Kidney epithelial cell (primary cell): ENCODE results near the gene CEP68. TPM values are rescaled to one million over a fixed set of nuclear protein-coding genes. Genes with fewer than 3 reads are reported as not detected.

Source experiments
- DNase-seq: peaks from one replicate; pipeline ENCODE4 v3.0.0-alpha.2; 2010; ENCODE audit warnings: low read depth
- H3K27me3 ChIP-seq: 2 replicates; pipeline ENCODE4 v1.6.0; 2011; ENCODE audit warnings: low read length; ENCODE audit not compliant: control insufficient read depth, insufficient read depth
- H3K36me3 ChIP-seq: 2 replicates; pipeline ENCODE4 v1.5.1; 2011; ENCODE audit warnings: low read length; ENCODE audit not compliant: control insufficient read depth, insufficient read depth
- H3K4me3 ChIP-seq: 2 replicates; pipeline ENCODE4 v1.5.1; 2011; ENCODE audit warnings: low read depth, mild to moderate bottlenecking, control low read depth, low read length
- total RNA-seq: library from RNA; depleted of rRNA; stranded (reverse); fragments of >200 nt; gene quantifications from 2 replicates; pipeline ENCODE4 v1.2.3, GENCODE V29; 2015
- TF ChIP-seq, protein P1 (sequence below): IDR thresholded peaks from 2 replicates; pipeline ENCODE4 v1.5.1; 2011; ENCODE audit warnings: mild to moderate bottlenecking, moderate library complexity, low read length, control low read depth, inconsistent platforms; ENCODE audit not compliant: insufficient read depth, poor library complexity, severe bottlenecking

Gene CEP68
- total RNA-seq, 1 donor from 2014 or later: 5.2 TPM

DNA sequence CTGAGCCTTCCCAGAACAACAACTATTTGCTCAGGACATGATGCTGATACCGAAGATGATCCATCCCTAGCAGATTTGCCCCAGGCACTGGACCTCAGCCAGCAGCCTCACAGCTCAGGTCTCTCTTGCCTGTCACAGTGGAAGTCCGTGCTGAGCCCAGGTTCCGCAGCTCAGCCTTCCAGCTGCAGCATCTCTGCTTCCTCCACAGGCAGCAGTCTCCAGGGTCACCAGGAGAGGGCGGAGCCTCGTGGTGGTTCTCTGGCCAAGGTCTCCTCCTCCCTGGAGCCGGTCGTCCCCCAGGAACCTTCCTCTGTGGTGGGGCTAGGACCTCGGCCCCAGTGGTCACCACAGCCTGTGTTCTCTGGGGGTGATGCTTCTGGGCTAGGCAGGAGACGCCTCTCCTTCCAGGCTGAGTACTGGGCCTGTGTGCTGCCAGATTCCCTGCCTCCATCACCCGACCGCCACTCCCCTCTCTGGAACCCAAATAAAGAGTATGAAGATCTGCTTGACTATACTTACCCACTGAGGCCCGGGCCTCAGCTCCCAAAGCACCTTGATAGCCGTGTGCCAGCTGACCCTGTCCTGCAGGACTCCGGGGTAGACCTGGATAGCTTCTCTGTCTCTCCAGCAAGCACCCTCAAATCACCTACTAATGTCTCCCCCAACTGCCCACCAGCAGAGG lies 15.4 kb downstream of the CEP68 start:
- TF ChIP-seq, protein P1, sequence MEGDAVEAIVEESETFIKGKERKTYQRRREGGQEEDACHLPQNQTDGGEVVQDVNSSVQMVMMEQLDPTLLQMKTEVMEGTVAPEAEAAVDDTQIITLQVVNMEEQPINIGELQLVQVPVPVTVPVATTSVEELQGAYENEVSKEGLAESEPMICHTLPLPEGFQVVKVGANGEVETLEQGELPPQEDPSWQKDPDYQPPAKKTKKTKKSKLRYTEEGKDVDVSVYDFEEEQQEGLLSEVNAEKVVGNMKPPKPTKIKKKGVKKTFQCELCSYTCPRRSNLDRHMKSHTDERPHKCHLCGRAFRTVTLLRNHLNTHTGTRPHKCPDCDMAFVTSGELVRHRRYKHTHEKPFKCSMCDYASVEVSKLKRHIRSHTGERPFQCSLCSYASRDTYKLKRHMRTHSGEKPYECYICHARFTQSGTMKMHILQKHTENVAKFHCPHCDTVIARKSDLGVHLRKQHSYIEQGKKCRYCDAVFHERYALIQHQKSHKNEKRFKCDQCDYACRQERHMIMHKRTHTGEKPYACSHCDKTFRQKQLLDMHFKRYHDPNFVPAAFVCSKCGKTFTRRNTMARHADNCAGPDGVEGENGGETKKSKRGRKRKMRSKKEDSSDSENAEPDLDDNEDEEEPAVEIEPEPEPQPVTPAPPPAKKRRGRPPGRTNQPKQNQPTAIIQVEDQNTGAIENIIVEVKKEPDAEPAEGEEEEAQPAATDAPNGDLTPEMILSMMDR: peak; percentile 19
- H3K4me3 ChIP-seq: no peak overlapping the region
- peaks cover 2% of the 10 kb centered on the region for H3K36me3 ChIP-seq
- no peaks in the 10 kb centered on the region for H3K27me3 ChIP-seq
- DNase-seq: no peak

DNA sequence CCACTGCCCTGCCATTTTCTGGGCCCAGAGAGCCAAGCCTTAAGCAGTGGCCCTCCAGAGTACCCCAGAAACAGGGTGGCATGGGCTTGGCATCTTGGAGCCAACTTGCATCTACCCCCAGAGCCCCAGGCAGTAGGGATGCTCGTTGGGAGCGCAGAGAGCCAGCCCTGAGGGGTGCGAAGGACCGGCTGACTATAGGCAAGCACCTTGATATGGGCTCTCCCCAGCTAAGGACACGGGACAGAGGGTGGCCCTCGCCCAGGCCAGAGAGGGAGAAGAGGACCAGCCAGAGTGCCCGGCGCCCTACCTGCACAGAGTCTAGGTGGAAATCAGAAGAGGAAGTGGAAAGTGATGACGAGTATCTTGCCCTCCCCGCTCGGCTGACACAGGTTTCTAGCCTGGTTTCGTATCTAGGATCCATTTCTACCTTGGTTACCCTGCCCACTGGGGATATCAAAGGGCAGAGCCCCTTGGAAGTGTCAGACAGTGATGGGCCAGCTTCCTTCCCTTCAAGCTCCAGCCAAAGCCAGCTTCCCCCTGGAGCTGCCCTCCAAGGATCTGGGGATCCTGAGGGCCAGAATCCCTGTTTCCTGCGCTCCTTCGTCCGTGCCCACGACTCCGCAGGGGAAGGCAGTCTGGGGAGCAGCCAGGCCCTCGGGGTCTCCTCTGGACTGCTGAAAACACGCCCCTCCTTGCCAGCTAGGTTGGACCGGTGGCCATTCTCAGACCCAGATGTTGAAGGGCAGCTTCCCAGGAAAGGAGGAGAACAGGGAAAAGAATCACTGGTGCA lies 16.2 kb downstream of the CEP68 start:
- DNase-seq: no peak
- peaks cover 2% of the 10 kb centered on the region for H3K36me3 ChIP-seq

DNA sequence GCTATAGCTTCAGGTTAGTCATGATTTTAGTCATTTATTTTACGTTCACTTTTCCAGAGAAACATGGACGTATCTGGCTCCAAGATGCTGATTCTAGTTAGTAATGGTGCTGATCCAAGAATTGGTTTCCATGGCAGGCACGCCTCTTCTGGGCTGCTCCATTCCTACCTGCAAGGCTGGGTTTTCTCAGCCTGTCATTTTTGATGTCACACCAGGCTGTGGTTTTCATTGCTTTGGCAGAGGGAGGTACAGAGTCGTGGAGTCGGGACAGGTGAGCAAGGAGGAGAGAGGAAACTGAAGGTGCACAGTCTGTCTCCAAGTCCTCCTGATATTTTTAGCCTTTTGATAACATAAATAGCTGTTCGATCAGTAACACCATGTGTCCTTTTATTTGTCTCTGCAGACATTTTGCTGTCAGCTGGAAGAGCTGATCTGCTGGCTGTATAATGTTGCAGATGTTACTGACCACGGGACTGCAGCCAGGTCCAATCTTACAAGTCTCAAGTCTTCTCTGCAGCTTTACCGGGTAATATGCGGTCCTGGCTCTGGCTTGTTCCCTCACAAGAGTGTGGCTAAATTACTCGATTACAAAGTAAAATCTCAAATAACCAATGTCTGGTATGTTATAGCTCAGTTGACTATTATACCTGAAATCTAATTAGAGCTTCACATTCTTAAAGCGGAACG lies 17.8 kb downstream of the CEP68 start:
- TF ChIP-seq, protein P1: no peak
- Histone ChIP-seq H3K36me3 (peaks cover 5% of the 10 kb centered on the region), H3K4me3 (no peak overlapping the region), H3K27me3 (no peaks in the 10 kb centered on the region)
- no peak for DNase-seq

More for the DNA sequence above, 16.2 kb downstream of the CEP68 start:
- TF ChIP-seq, protein P1: no peak
- H3K27me3 ChIP-seq: no peaks in the 10 kb centered on the region
- no peak overlapping the region for H3K4me3 ChIP-seq

DNA sequence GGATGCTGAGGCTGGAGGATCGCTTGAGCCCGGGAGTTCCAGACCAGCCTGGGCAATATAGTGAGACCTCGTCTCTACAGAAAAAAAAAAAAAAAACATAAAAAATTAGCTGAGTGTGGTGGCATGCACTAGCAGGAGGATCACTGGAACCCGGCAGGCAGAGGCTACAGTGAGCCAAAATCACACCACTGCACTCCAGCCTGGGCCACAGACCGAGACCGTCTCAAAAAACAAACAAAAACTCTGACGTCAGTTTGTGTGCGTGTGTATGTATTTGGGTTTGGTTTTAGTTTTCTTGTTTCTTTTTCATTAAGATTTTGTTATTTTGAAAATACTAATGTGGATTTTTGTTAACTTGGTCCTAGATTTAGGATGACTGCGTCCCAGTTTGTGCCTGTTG lies 19.0 kb downstream of the CEP68 start:
- peaks cover 5% of the 10 kb centered on the region for H3K36me3 ChIP-seq
- DNase-seq: no peak
- H3K27me3 ChIP-seq: no peaks in the 10 kb centered on the region
- no peak overlapping the region for H3K4me3 ChIP-seq
- TF ChIP-seq, protein P1: no peak

DNA sequence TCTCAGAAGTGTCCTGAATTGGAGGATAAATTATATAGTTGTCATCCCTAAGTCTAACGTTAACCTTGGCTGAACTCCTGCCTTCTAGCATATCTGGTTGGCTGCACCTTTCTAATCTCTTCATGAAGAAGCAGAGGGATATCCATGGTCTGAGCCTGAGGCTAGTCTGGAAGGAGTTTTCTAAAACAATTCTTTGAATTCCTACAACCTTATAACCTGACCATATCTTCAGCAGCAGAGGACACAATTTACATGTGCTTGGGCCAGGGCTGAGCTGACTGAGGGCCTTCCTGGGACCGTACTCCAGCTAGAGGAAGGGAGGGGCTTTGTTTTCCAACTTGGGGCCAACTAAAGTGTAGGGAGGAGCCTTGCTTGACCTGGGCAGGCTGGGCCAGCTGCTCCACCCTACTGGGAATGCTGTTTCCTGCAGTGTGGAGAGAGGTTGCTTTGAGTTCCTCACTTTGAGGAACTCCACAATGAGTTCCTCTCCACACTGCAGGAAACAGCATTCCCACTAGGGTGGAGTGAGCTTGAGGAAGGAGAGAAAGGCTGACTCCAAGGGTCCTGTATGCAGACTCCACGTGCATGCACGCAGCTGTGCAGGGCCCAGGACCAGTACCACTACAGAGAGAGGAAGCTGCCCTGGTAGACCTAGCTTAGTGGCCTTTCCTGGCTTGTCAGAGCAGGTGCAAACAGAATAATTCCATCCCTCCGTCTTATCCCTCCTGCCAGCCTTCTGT lies 19.6 kb downstream of the CEP68 start:
- H3K4me3 ChIP-seq: no peak overlapping the region
- no peak for DNase-seq
- TF ChIP-seq, protein P1: no peak
- no peaks in the 10 kb centered on the region for H3K27me3 ChIP-seq
- H3K36me3 ChIP-seq: peaks cover 5% of the 10 kb centered on the region
